HG02571 (cell line): ENCODE data around the gene ARHGAP26.
A peak's percentile ranks its signal among the peaks of the same experiment; 100 is the strongest.

Experiments
- ATAC-seq: cut with Tn5 transposase; IDR thresholded peaks from one replicate; pipeline ENCODE4 v1.9.1; 2021; ENCODE audit warnings: mild to moderate bottlenecking, moderate library complexity; ENCODE audit not compliant: unreplicated experiment

The ARHGAP26 gene

GRCh38 chr5:142810743-142811290, 40.6 kb downstream of the ARHGAP26 start:
- ATAC-seq, result no peak

GRCh38 chr5:142811866-142812557, 41.8 kb downstream of the ARHGAP26 start:
- no peak for ATAC-seq

- no peak for ATAC-seq
Measured at GRCh38 chr5:142813220-142813619, 43.0 kb downstream of the ARHGAP26 start.

- ATAC-seq, result no peak
Measured at GRCh38 chr5:142814122-142814521, 43.9 kb downstream of the ARHGAP26 start.

GRCh38 chr5:142815469-142815868, 45.3 kb downstream of the ARHGAP26 start:
- ATAC-seq, result no peak

- ATAC-seq, result no peak
Measured at GRCh38 chr5:142816531-142817430, 46.6 kb downstream of the ARHGAP26 start.

GRCh38 chr5:142817949-142818431, 47.8 kb downstream of the ARHGAP26 start:
- no peak for ATAC-seq

GRCh38 chr5:142819292-142819691, 49.1 kb downstream of the ARHGAP26 start:
- no peak for ATAC-seq

GRCh38 chr5:142819825-142820224, 49.6 kb downstream of the ARHGAP26 start:
- no peak for ATAC-seq

GRCh38 chr5:142820447-142820846, 50.3 kb downstream of the ARHGAP26 start:
- no peak for ATAC-seq

GRCh38 chr5:142821034-142821732, 51.0 kb downstream of the ARHGAP26 start:
- no peak for ATAC-seq

GRCh38 chr5:142821733-142822487, 51.7 kb downstream of the ARHGAP26 start:
- peak; percentile 59 for ATAC-seq

GRCh38 chr5:142823126-142823525, 52.9 kb downstream of the ARHGAP26 start:
- ATAC-seq, result no peak

GRCh38 chr5:142823806-142824205, 53.6 kb downstream of the ARHGAP26 start:
- no peak for ATAC-seq

GRCh38 chr5:142824391-142824790, 54.2 kb downstream of the ARHGAP26 start:
- ATAC-seq, result no peak

- ATAC-seq, result no peak
Measured at GRCh38 chr5:142825378-142826089, 55.4 kb downstream of the ARHGAP26 start.

- no peak for ATAC-seq
Measured at GRCh38 chr5:142826093-142826492, 55.9 kb downstream of the ARHGAP26 start.

GRCh38 chr5:142826741-142827492, 56.7 kb downstream of the ARHGAP26 start:
- no peak for ATAC-seq
